MM.1S (cell line): ENCODE results near the gene MGAT5.

ENCODE experiments used
- DNase-seq: peaks from one replicate; pipeline ENCODE4 v3.0.0-alpha.2; 2015
- H2AFZ ChIP-seq: fragments of 300-600 bp; sonication (generic); 2 replicates; pipeline ENCODE4 v1.6.0; 2016; ENCODE audit warnings: antibody characterized with exemption, low read length
- H3F3A ChIP-seq: fragments of 300-600 bp; sonication (generic); 2 replicates; pipeline ENCODE4 v1.6.1; 2016; ENCODE audit warnings: mild to moderate bottlenecking, antibody characterized with exemption, low read length, moderate library complexity, mixed read lengths; ENCODE audit not compliant: insufficient read depth
- H3K27ac ChIP-seq: fragments of 300-600 bp; sonication (generic); 2 replicates; pipeline ENCODE4 v1.5.1; 2016; ENCODE audit warnings: mild to moderate bottlenecking, low read length
- H3K27me3 ChIP-seq: fragments of 300-600 bp; sonication (generic); replicated peaks from 2 replicates; pipeline ENCODE4 v1.6.0; 2016; ENCODE audit warnings: low read length; ENCODE audit not compliant: insufficient read depth
- H3K36me3 ChIP-seq: fragments of 300-600 bp; sonication (generic); replicated peaks from 2 replicates; pipeline ENCODE4 v1.6.1; 2016; ENCODE audit warnings: mild to moderate bottlenecking, low read length, mixed read lengths; ENCODE audit not compliant: insufficient read depth
- H3K4me1 ChIP-seq: fragments of 300-600 bp; sonication (generic); 2 replicates; pipeline ENCODE4 v1.6.1; 2016; ENCODE audit warnings: low read length, mixed read lengths
- H3K4me2 ChIP-seq: fragments of 300-600 bp; sonication (generic); 2 replicates; pipeline ENCODE4 v1.6.0; 2016; ENCODE audit warnings: low read depth, low read length
- H3K4me3 ChIP-seq: fragments of 300-600 bp; sonication (generic); 2 replicates; pipeline ENCODE4 v1.5.1; 2016; ENCODE audit warnings: low read length, mixed read lengths
- H3K79me2 ChIP-seq: fragments of 300-600 bp; sonication (generic); 2 replicates; pipeline ENCODE4 v1.6.1; 2016; ENCODE audit warnings: mixed run types, low read length, mixed read lengths
- H3K9ac ChIP-seq: fragments of 300-600 bp; sonication (generic); 2 replicates; pipeline ENCODE4 v1.6.1; 2016; ENCODE audit warnings: low read length, mixed read lengths
- H3K9me2 ChIP-seq: fragments of 300-600 bp; sonication (generic); replicated peaks from 2 replicates; pipeline ENCODE4 v1.6.1; 2016; ENCODE audit warnings: mild to moderate bottlenecking, low read length, mixed read lengths; ENCODE audit not compliant: insufficient read depth
- H3K9me3 ChIP-seq: fragments of 300-600 bp; sonication (generic); replicated peaks from 2 replicates; pipeline ENCODE4 v1.6.1; 2016; ENCODE audit warnings: mild to moderate bottlenecking, low read length, mixed read lengths; ENCODE audit not compliant: insufficient read depth
- H4K20me1 ChIP-seq: fragments of 300-600 bp; sonication (generic); 2 replicates; pipeline ENCODE4 v1.6.1; 2016; ENCODE audit warnings: mild to moderate bottlenecking, low read length, moderate library complexity, mixed read lengths; ENCODE audit not compliant: insufficient read depth
- CTCF ChIP-seq: fragments of 300-600 bp; sonication (generic); IDR thresholded peaks from 2 replicates; pipeline ENCODE4 v1.5.1; 2016; ENCODE audit warnings: antibody characterized with exemption, low read length, mixed read lengths
- EZH2 ChIP-seq: fragments of 300-600 bp; sonication (generic); optimal IDR thresholded peaks from 2 replicates; pipeline ENCODE3; 2017; ENCODE audit warnings: low read depth, mild to moderate bottlenecking, antibody characterized with exemption, low read length, mixed read lengths
- EZH2phosphoT487 ChIP-seq: fragments of 300-600 bp; sonication (generic); IDR thresholded peaks from 2 replicates; pipeline ENCODE4 v1.6.1; 2018; ENCODE audit warnings: antibody characterized with exemption, low read length

The MGAT5 gene

DNA sequence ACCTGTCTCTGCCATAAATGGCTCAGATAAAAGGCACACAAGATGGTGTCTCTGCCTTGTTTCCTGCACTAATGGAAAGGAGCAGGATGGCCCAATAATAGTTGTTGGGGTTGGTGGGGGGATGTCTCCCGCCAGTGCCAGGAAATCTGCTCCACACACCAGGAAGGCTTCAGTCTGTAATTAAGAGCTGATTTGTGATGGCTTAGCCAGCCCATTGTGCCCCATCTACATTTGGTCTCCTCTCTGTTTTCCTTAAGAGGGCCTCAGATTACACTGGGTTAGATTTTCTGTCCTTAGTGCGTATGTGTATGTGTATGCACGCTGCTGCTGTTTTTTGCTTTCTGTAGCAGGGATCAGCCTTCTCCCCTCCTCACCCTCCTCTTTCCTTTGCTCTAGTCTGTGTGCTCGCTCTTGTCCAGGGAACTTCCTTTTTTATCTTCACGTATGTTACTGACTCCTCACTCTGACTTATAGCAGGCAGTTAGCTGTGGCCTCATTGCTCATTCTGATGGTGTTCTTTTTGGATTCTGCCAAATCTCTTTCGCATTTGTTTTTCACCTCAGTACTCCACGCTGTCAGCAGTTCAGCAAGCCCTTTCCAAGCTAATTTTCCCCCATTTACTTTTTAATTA lies 33.4 kb upstream of the MGAT5 start:
- Histone ChIP-seq H2AFZ (no peak overlapping the region), H3K79me2 (peaks cover 98% of the 10 kb centered on the region), H3K4me3 (no peak overlapping the region), H3K9ac (no peak overlapping the region), H3K9me2 (no peaks in the 10 kb centered on the region), H3K27me3 (no peaks in the 10 kb centered on the region), H3K4me2 (no peak overlapping the region), H4K20me1 (no peaks in the 10 kb centered on the region), H3K9me3 (no peaks in the 10 kb centered on the region), H3K4me1 (peaks cover 38% of the 10 kb centered on the region), H3F3A (peaks cover 8% of the 10 kb centered on the region), H3K27ac (no peak overlapping the region), H3K36me3 (no peaks in the 10 kb centered on the region)
- DNase-seq: no peak
- TF ChIP-seq CTCF: no peak
- TF ChIP-seq EZH2phosphoT487: no peak
- no peak for TF ChIP-seq EZH2

DNA sequence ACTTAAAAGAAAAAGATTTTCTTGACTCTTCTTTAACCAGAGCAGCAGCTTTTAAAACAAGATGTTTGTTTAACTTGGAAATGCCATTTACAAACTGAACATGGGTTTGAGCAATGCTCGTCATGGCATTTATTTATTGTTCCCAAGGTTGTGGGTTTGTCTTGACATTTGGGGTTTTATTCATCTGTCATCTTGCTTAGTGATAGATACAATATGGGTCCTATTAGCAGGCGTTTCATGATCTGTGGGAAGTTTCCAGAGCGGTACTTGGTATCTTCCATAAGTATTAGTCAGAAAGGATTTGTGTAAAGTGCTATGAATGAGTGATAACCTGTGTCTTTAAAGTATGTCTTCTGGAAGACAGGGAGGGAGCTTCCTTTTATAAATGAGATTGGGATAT lies 29.9 kb upstream of the MGAT5 start:
- Histone ChIP-seq H3K27ac (no peak overlapping the region), H3K9me3 (no peaks in the 10 kb centered on the region), H4K20me1 (no peaks in the 10 kb centered on the region), H3K9ac (no peak overlapping the region), H3K79me2 (peaks cover 98% of the 10 kb centered on the region), H3K4me3 (no peak overlapping the region), H3K4me1 (peaks cover 8% of the 10 kb centered on the region; the same call in 1 of the 2 replicates), H3F3A (no peaks in the 10 kb centered on the region), H3K36me3 (no peaks in the 10 kb centered on the region), H3K4me2 (no peak overlapping the region), H3K27me3 (no peaks in the 10 kb centered on the region), H3K9me2 (no peaks in the 10 kb centered on the region), H2AFZ (no peak overlapping the region)
- no peak for DNase-seq
- TF ChIP-seq EZH2phosphoT487 (no peak), CTCF (no peak), EZH2 (no peak)

GRCh38 chr2:134225173-134225572 lies 28.7 kb upstream of the MGAT5 start:
- H3K79me2 ChIP-seq: peaks cover 98% of the 10 kb centered on the region
- TF ChIP-seq CTCF (no peak), EZH2 (no peak), EZH2phosphoT487 (no peak)
- no peak overlapping the region for H3K4me2 ChIP-seq
- H3K36me3 ChIP-seq: no peaks in the 10 kb centered on the region
- DNase-seq: no peak
- H3K27me3 ChIP-seq: no peaks in the 10 kb centered on the region
- H3K27ac ChIP-seq: no peak overlapping the region
- H3K9me2 ChIP-seq: no peaks in the 10 kb centered on the region
- no peaks in the 10 kb centered on the region for H3K9me3 ChIP-seq
- H2AFZ ChIP-seq: no peak overlapping the region
- no peak overlapping the region for H3K9ac ChIP-seq
- no peak overlapping the region for H3K4me3 ChIP-seq
- no peaks in the 10 kb centered on the region for H4K20me1 ChIP-seq
- no peaks in the 10 kb centered on the region for H3F3A ChIP-seq
- peaks cover 13% of the 10 kb centered on the region for H3K4me1 ChIP-seq
